H1 (cell line): Measurements from ENCODE around the gene MYO5B. TPM values are rescaled to one million over a fixed set of nuclear protein-coding genes. Genes with fewer than 3 reads are reported as not detected.

Source experiments
- EZH2 ChIP-seq: fragments of 200-600 bp; sonication (generic); IDR thresholded peaks from 2 replicates; pipeline ENCODE4 v1.7.1; 2012; ENCODE audit warnings: low read depth, mild to moderate bottlenecking, moderate library complexity, low read length, inconsistent platforms; ENCODE audit not compliant: severe bottlenecking
- polyA plus RNA-seq, 7 experiments: library from polyadenylated mRNA; depleted of rRNA in 3 of 7; stranded (reverse) in 5 of 7; unstranded in 2 of 7; fragments of >200 nt in 5 of 7; fragments of 200-250 nt in 2 of 7; gene quantifications; 1 replicate in 5 of 7; 2 replicates in 1 of 7; 4 replicates in 1 of 7; pipeline versions ENCODE4 v1.2.1 to v1.2.3, GENCODE V29; 2011 to 2013; ENCODE audit warnings: missing spikeins in 2 of 7, mixed read lengths in 2 of 7
- total RNA-seq: library from RNA; stranded (reverse); fragmentation: NEBNext Ultra II Directional; extraction: Animal tissue kit (Norgen Biotek cat#: 25700); gene quantifications from 2 replicates; pipeline ENCODE4 v1.2.1, GENCODE V29; 2021
- TF ChIP-seq, protein P1 (sequence below): IDR thresholded peaks from 2 replicates; pipeline ENCODE4 v1.6.1; 2011; ENCODE audit warnings: low read depth, mild to moderate bottlenecking, low read length; ENCODE audit not compliant: insufficient read depth

The MYO5B gene
- total and polyA plus RNA-seq, 2 of the 8 experiments (the other 6 are each of a cell fraction or from before 2014, with no cell fraction given), result 6.4 to 7.7 TPM

DNA sequence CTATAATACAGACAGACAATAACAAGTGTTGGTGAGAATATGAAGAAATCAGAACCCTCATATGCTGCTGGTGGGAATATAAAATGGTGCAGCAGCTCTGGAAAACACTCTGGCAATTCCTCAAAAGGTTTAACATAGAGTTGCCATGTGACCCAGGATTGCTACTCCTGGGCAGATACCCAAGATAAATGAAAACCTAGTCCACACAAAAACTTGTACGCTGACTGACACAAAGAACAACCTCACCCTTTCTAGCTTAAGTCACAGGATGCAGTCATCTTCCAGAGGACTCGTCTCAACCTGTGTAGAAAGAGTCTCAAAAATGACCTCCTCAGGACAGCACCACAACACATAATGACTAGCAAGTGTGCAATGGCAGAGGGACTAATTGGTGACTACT lies 310.0 kb downstream of the MYO5B start (continued):
- TF ChIP-seq, protein P1, sequence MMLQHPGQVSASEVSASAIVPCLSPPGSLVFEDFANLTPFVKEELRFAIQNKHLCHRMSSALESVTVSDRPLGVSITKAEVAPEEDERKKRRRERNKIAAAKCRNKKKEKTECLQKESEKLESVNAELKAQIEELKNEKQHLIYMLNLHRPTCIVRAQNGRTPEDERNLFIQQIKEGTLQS, result no peak
- no peak for TF ChIP-seq EZH2
- TF ChIP-seq, all 59 proteins: peak for 0
